HEK293T (cell line): ENCODE data around the gene MYEOV.

Experiments
- CTCF ChIA-PET: fragments of 350-600 bp; formaldehyde crosslinking; extraction: SDS; loops from one replicate; lab custom pipeline; 2021; ENCODE audit warnings: antibody characterized with exemption, inconsistent platforms; lab: Yijun Ruan, JAX
- POLR2A ChIA-PET: fragments of 350-600 bp; formaldehyde crosslinking; extraction: SDS; loops from one replicate; lab custom pipeline; 2020; ENCODE audit warnings: antibody characterized with exemption, inconsistent platforms; lab: Yijun Ruan, JAX
- DNase-seq: peaks from one replicate; pipeline ENCODE4 v3.0.0; 2012; ENCODE audit warnings: mixed read lengths; ENCODE audit errors: extremely low spot score
- ARNT ChIP-seq: fragments of 450-650 bp; IDR thresholded peaks from 2 replicates; pipeline ENCODE4 v1.6.1; 2017; ENCODE audit warnings: mild to moderate bottlenecking
- BHLHE40 ChIP-seq: fragments of 450-650 bp; IDR thresholded peaks from 2 replicates; pipeline ENCODE4 v1.6.1; 2016; ENCODE audit warnings: mild to moderate bottlenecking, moderate library complexity, borderline replicate concordance
- CTBP1 ChIP-seq: fragments of 450-650 bp; IDR thresholded peaks from 2 replicates; pipeline ENCODE4 v1.6.1; 2016; ENCODE audit warnings: borderline replicate concordance
- ELF4 ChIP-seq: fragments of 450-650 bp; IDR thresholded peaks from 2 replicates; pipeline ENCODE4 v1.6.1; 2017; ENCODE audit warnings: antibody characterized with exemption
- FOXA1 ChIP-seq: fragments of 450-650 bp; IDR thresholded peaks from 2 replicates; pipeline ENCODE4 v1.6.1; 2016; ENCODE audit warnings: mild to moderate bottlenecking
- FOXK2 ChIP-seq: fragments of 450-650 bp; IDR thresholded peaks from 2 replicates; pipeline ENCODE4 v1.6.1; 2016; ENCODE audit warnings: mild to moderate bottlenecking
- FOXM1 ChIP-seq: fragments of 450-650 bp; IDR thresholded peaks from 2 replicates; pipeline ENCODE4 v1.6.1; 2017; ENCODE audit warnings: mild to moderate bottlenecking, borderline replicate concordance
- HDGF ChIP-seq: fragments of 450-650 bp; IDR thresholded peaks from 2 replicates; pipeline ENCODE4 v1.6.1; 2017; ENCODE audit warnings: antibody characterized with exemption, borderline replicate concordance
- L3MBTL2 ChIP-seq: fragments of 450-650 bp; conservative IDR thresholded peaks from 2 replicates; pipeline ENCODE4 v1.6.1; 2016; ENCODE audit warnings: mild to moderate bottlenecking
- LEF1 ChIP-seq: fragments of 450-650 bp; IDR thresholded peaks from 2 replicates; pipeline ENCODE4 v1.6.1; 2017; ENCODE audit warnings: mild to moderate bottlenecking, borderline replicate concordance
- NFRKB ChIP-seq: fragments of 450-650 bp; IDR thresholded peaks from 2 replicates; pipeline ENCODE4 v1.6.1; 2016; ENCODE audit warnings: mild to moderate bottlenecking, moderate library complexity
- SP1 ChIP-seq: fragments of 450-650 bp; IDR thresholded peaks from 2 replicates; pipeline ENCODE4 v1.6.1; 2017
- SUZ12 ChIP-seq: fragments of 450-650 bp; IDR thresholded peaks from 2 replicates; pipeline ENCODE4 v1.6.1; 2016; ENCODE audit warnings: mild to moderate bottlenecking
- TARDBP ChIP-seq: fragments of 450-650 bp; IDR thresholded peaks from 2 replicates; pipeline ENCODE4 v1.6.1; 2016
- ZNF384 ChIP-seq: fragments of 450-650 bp; IDR thresholded peaks from 2 replicates; pipeline ENCODE4 v1.6.1; 2016
- TF ChIP-seq, protein P1 (sequence below): fragments of 450-650 bp; IDR thresholded peaks from 2 replicates; pipeline ENCODE4 v1.6.1; 2016

Gene MYEOV

DNA sequence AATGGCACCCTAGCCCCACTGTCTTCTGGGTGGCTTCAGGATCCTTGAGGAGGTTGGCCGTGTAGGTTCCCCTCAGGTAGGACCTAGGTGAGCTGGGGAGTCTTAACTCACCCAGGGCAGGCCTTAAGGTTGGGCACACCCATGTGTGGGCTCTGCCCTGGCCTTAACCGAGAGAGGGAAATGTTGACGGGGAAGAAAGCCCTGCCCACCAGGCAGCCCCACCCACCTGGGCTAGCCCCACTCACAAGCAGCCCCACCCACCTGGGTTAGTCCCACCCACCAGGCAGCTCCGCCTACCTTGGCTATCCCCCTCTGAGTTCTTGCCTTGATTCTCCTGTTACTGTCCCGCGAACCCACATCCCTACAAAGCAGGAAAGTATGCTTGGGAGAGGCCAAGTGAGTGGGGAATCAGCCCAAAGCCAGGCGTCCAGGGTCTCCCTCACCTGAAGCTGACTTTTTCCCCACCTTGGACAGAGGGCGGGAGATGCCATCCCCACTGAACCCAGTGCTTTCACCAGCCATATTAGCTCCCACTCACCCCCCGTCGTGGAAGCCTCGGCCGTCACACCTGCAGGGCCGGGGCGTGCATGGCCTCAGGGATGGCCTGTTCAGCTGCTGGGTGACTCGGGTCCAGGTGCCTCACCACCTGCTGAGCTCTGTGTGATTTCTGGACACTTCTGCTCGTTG lies at the start of gene MYEOV:
TSS of gene MYEOV (plus strand) at position 337 of the 687 bp plus-strand sequence. CDS start 1,200 bp downstream, outside the sequence.
- TF ChIP-seq CTBP1 = no peak
- TF ChIP-seq LEF1 = no peak
- no peak for TF ChIP-seq FOXM1
- TF ChIP-seq BHLHE40 = no peak
- TF ChIP-seq FOXA1 = no peak
- no peak for TF ChIP-seq FOXK2
- no peak for TF ChIP-seq NFRKB
- TF ChIP-seq ZNF384 = no peak
- ChIA-PET CTCF (no interaction called here), POLR2A (interaction anchor here (1.2 kb wide), 1 partner anchor 381 kb away, joined by 4 read pairs; the partner anchor contains the start of gene LTO1)
- peak; percentile 91 for DNase-seq

DNA sequence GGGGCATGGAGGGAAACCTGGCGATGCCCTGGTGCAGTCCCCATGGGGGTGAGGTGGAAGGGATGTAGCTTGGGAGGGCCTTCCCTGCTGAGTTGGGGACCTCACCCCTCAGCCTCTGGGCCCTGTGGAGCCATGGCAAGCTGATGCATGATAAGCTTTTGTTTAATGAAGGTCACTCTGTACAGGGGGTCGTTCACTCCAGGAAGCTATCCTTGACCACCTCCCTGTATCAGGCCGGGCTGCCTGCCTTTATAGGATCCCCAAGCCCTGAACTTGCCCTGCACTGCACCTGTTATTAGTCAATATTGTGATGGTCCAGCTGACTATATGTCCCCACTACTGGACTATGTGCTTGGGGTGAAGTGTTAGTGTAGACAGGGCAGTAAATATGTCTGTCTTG lies 49.7 kb upstream of the MYEOV start:
- CTCF ChIA-PET = no interaction called here
- no peak for DNase-seq
- POLR2A ChIA-PET = no interaction called here
- TF ChIP-seq ELF4 (no peak), BHLHE40 (no peak), FOXA1 (no peak), TARDBP (no peak), ARNT (no peak), ZNF384 (no peak), LEF1 (no peak), FOXM1 (no peak), FOXK2 (no peak), SUZ12 (no peak)

DNA sequence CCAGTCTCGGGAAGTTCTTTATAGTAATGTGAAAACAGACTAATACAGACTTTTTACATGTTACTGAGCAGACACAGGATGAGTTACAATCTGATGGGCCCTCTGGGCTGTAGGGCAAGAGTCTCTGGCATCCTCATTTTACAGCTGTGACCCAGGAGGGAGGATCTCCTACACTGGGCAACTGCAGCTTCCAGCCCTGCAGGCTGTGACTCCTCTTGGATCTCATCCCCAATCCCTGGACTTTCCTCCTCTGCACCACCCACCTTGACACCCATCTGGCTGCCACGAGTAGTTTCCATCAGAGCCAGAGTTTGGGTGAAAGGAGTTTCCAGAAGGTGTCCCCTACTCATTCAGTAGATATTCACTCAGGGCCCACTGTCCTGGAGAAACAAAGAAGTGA lies 48.9 kb upstream of the MYEOV start:
- ChIA-PET POLR2A (no interaction called here), CTCF (no interaction called here)
- no peak for DNase-seq
- TF ChIP-seq TARDBP (no peak), BHLHE40 (no peak), HDGF (no peak), ZNF384 (no peak), ELF4 (no peak), FOXM1 (no peak), SP1 (no peak), FOXA1 (no peak), CTBP1 (no peak), ARNT (no peak), SUZ12 (no peak), L3MBTL2 (no peak), NFRKB (no peak), FOXK2 (no peak), LEF1 (no peak)
- TF ChIP-seq, protein P1, sequence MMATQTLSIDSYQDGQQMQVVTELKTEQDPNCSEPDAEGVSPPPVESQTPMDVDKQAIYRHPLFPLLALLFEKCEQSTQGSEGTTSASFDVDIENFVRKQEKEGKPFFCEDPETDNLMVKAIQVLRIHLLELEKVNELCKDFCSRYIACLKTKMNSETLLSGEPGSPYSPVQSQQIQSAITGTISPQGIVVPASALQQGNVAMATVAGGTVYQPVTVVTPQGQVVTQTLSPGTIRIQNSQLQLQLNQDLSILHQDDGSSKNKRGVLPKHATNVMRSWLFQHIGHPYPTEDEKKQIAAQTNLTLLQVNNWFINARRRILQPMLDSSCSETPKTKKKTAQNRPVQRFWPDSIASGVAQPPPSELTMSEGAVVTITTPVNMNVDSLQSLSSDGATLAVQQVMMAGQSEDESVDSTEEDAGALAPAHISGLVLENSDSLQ = no peak

DNA sequence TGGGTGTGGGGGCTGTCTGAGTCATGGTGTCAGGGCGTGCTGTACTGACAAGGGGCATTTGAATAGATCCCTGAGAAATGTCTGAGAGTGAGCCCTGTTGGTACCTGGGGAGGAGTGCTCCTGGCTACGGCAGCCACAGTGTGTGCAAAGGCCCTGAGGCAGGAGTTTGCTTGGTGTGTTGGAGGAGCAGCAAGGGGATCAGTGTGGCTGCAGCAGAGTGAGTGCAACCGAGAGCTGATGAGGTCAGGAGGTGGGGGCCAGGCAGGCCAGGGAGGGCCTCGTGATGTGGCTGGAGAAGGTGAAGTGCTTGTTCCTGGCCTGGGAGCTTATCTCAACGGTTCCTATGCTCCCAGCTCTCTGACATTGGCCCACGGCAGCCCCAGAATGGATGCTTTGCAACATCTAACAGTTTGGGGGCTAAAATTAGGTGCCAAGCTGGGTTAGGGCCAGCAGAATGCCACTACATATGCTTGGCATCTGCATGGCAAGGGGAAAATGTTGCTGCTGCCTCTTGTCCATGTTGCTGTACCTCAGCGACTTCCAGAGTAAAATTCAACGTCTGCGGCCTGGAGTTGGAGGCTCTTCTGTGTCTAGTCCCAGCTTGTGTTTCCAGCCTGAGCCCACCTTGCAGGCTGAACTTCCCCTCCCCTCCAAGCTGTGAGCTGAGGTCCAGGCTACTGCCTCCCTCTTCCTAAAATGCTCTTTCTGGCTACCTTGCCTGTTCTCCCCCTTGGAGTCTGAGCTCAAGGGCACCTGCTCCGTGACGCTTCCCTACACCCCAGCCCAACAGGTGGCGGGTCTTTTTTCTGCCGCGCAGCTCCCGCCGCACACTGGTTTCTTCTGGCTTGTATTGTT lies 48.2 kb upstream of the MYEOV start:
- CTCF ChIA-PET = no interaction called here

DNA sequence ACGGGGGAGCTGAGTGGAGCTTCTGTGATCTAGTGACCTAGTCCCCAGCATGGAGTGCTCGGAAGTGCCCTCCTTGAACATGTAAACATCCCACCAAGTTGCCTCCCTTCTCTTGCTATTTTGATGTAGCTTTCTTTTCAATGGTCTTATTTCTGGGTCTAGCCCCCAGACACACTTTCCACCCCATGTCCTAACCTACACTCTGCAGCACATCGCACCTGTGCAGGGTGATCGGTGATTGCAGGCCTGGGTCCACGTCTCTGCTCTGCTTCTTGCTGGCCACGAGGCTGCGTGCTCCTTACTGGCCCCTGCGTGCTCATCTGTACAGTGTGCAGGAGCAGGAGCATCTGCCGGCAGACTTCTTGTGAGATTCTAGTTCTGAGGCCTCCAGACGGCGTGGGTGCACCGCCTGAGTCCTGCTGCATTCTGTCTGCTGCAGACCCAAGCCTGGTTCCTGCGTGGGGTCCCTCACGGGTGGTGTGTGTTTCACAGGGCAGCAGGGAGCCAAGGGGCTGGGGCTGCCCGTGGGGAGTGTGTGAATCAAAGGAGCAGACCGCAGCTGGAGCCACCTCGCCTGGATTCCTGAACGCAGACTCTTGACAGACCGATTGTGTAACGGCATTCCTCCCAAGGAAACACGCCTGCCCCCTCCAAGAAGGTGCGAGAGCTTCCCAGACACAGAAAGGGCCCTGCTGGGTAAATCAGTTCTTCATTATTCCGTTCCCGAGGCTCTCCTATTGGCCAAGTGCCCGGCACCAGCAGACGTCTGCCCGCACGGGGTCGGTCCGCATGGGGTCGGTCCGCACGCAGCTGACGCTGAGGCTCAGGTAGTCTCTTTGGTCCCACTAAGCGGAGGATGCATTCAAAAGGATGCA lies 44.4 kb upstream of the MYEOV start:
- ChIA-PET CTCF (no interaction called here), POLR2A (no interaction called here)
- TF ChIP-seq ARNT (no peak), ZNF384 (no peak), LEF1 (no peak), BHLHE40 (no peak), NFRKB (no peak), HDGF (no peak)
- TF ChIP-seq, protein P1 = no peak
- no peak for DNase-seq

More for the DNA sequence above, 48.2 kb upstream of the MYEOV start:
- POLR2A ChIA-PET = no interaction called here
- no peak for DNase-seq
- TF ChIP-seq TARDBP = no peak
- TF ChIP-seq FOXK2 = no peak
- TF ChIP-seq SP1 = no peak
- no peak for TF ChIP-seq BHLHE40
- no peak for TF ChIP-seq ELF4
- no peak for TF ChIP-seq FOXM1
- TF ChIP-seq LEF1 = no peak
- TF ChIP-seq ARNT = no peak
- TF ChIP-seq HDGF = no peak
- TF ChIP-seq L3MBTL2 = no peak
- no peak for TF ChIP-seq NFRKB
- TF ChIP-seq ZNF384 = no peak
- TF ChIP-seq SUZ12 = no peak
- TF ChIP-seq, protein P1 = no peak
- no peak for TF ChIP-seq FOXA1
- no peak for TF ChIP-seq CTBP1
